Measurements from ENCODE around the gene ZNF547. TPM values are rescaled to one million over a fixed set of nuclear protein-coding genes. Genes with fewer than 3 reads are reported as not detected.

The ZNF547 gene
- total RNA-seq = 1 to 10 TPM; 7.3 to 7.4 TPM
- polyA plus RNA-seq = 1 to 10 TPM in 1 of 3 donors, under 1 TPM in 2; 0.28 to 1.2 (median 0.34) TPM
- 0 to 2.7 (median 1.8) reads per million in 6 experiments for total RNA-seq

DNA sequence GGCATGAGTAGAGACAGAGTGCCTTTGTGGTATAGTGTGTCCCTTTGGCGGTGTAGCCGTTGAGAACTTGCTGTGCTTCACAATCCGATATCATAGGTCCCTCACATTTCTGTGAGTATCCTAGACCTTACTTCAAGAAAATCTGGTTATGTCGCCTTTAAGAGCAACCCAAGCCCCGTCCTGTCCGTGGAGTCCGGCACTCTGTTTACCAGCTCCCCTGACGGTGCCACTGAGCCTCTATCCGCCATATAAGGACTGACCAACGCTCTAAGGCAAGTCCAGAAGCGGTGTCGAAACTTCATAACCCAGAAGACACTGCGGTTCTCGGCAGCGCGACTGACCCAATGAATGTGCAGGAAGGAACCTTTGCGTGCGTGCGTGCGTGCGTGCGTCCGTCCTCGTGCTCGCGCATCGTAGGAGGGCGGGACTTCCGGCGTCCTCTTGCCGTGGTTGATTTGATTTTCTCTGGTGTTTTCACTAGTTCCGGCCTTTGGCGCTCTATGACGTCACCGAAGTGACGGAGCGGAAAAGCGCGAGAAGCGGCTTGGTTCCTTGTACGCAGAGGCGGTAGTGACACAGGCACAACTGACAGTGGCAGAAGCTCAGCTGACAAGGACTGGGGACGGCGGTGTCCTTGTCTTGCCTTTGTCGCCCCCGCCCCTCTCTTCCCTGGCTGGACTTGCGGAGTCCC is at the start of gene ZNF547, which contains the start of gene TRAPPC2B:
ZNF547 (plus strand) TSS at position 555 of the 691 bp plus-strand sequence. CDS start 5,005 bp downstream, outside the sequence.
TRAPPC2B (plus strand) TSS at position 555 of the 691 bp plus-strand sequence. CDS start 1,283 bp downstream, outside the sequence.
- Mint-ChIP-seq H3K36me3 (peaks cover 18 to 54% (median 38%) of the 10 kb centered on the region in 3 donors), H3K27ac (peak within 1 kb of the TSS; percentile 95 to 99 (median 98)), H3K4me1 (peaks cover 12 to 18% (median 17%) of the 10 kb centered on the region in 4 donors), H3K27me3 (no peaks in the 10 kb centered on the region), H3K9me3 (peaks cover 0 to 80% (median 33%) of the 10 kb centered on the region in 9 donors), H3K4me3 (peak within 1 kb of the TSS; percentile 84 to 96 (median 94))
- POLR2A ChIA-PET = interaction anchor here (0.5 to 2.0 kb wide), 5 partner anchors 12 to 999 kb away, joined by 3 to 10 read pairs (median 3); partner anchors contain the start of genes ZNF304 and ZNF497
- DNase-seq (peak; percentile 93 to 99 (median 98)), ATAC-seq (peak; percentile 90 to 93)

GRCh38 chr19:57314146-57314545 is 49.2 kb upstream of the ZNF547 start:
- ATAC-seq = no peak
- Mint-ChIP-seq H3K27me3 (peaks cover 21 to 42% (median 30%) of the 10 kb centered on the region in 5 donors), H3K9me3 (peaks cover 17 to 78% (median 47%) of the 10 kb centered on the region in 9 donors), H3K4me1 (peaks cover 0 to 3% (median 1%) of the 10 kb centered on the region in 4 donors), H3K36me3 (peaks cover 2 to 31% (median 26%) of the 10 kb centered on the region in 3 donors), H3K4me3 (no peak overlapping the region), H3K27ac (no peak overlapping the region)
- DNase-seq = no peak
- POLR2A ChIA-PET = no interaction called here

- peaks cover 21 to 42% (median 30%) of the 10 kb centered on the region in 5 donors for H3K27me3 Mint-ChIP-seq
- H3K4me3 Mint-ChIP-seq = no peak overlapping the region
- POLR2A ChIA-PET = no interaction called here
- H3K9me3 Mint-ChIP-seq = peaks cover 17 to 82% (median 54%) of the 10 kb centered on the region in 9 donors
- DNase-seq = no peak
- H3K27ac Mint-ChIP-seq = no peak overlapping the region
- ATAC-seq = no peak
- peaks cover 15 to 26% (median 26%) of the 10 kb centered on the region in 4 donors for H3K4me1 Mint-ChIP-seq
- H3K36me3 Mint-ChIP-seq = peaks cover 7 to 42% (median 39%) of the 10 kb centered on the region in 3 donors
Measured at GRCh38 chr19:57317503-57317902, 45.8 kb upstream of the ZNF547 start.

DNA sequence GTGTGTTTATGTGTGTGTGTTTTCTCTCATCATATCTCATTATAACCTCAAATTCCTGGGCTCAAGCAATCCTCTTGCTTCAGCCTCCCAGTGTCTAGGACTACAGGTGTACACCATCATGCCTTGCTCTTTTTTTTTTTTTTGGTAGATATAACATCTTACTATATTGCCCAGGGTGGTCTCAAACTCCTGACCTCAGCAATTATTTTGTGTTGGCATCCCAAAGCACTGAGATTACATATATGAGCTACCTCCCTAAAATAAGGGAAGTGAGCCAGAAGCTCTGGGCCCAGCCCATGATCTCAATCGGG is 43.5 kb upstream of the ZNF547 start:
- DNase-seq = no peak
- Mint-ChIP-seq H3K9me3 (peaks cover 17 to 83% (median 42%) of the 10 kb centered on the region in 9 donors), H3K4me1 (peaks cover 15 to 32% (median 28%) of the 10 kb centered on the region in 4 donors), H3K27ac (peak overlapping the region; percentile 94 to 98 (median 98)), H3K4me3 (peak overlapping the region; percentile 89 to 98 (median 95)), H3K27me3 (peaks cover 18 to 34% (median 24%) of the 10 kb centered on the region in 5 donors), H3K36me3 (peaks cover 29 to 56% (median 42%) of the 10 kb centered on the region in 3 donors)
- peak in 1 of 2 donors; percentile 3 for ATAC-seq
- POLR2A ChIA-PET = interaction anchor here (0.5 to 1.1 kb wide), 2 partner anchors 17 to 739 kb away, joined by 3 to 6 read pairs; partner anchors contain the start of gene ZNF135

- POLR2A ChIA-PET = interaction anchor here (0.5 to 1.1 kb wide), 3 partner anchors 18 to 738 kb away, joined by 3 to 6 read pairs (median 3); partner anchors contain the start of genes ZNF135 and ZNF304
- peak; percentile 80 to 96 (median 88) for DNase-seq
- peaks cover 17 to 83% (median 41%) of the 10 kb centered on the region in 9 donors for H3K9me3 Mint-ChIP-seq
- peak within 1 kb of the TSS; percentile 94 to 98 (median 98) for H3K27ac Mint-ChIP-seq
- ATAC-seq = peak; percentile 95 to 96
- H3K36me3 Mint-ChIP-seq = peaks cover 35 to 57% (median 42%) of the 10 kb centered on the region in 3 donors
- peaks cover 15 to 32% (median 28%) of the 10 kb centered on the region in 4 donors for H3K4me1 Mint-ChIP-seq
- peak within 1 kb of the TSS; percentile 89 to 98 (median 95) for H3K4me3 Mint-ChIP-seq
- peaks cover 18 to 28% (median 21%) of the 10 kb centered on the region in 5 donors for H3K27me3 Mint-ChIP-seq
Measured at GRCh38 chr19:57320180-57321084, 42.9 kb upstream of the ZNF547 start, which contains the start of gene ZNF543. Gene ZNF543, plus strand, starts transcription at chr19:57320472. Its CDS starts 382 bp downstream, at chr19:57320854.

DNA sequence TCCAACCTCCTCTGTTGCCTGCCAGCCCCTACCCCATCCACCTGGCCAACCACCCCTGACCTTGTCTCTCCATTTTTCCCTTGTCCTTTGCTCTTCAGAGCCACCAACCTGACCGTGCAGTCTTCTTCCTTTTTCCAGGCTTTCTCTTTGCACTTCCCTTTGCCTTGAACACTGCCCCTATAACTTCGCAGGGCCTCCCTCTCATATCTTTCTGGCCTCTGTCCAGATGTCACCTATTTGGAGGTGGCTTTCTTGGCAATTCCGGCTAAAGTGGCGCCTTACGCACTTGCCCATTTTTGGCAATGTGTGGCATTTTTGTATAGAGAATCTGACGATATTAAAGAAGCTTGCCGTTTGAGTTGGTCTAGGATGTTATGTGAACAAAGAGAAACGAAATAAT is 42.2 kb upstream of the ZNF547 start:
- H3K9me3 Mint-ChIP-seq = peaks cover 11 to 83% (median 38%) of the 10 kb centered on the region in 9 donors
- POLR2A ChIA-PET = interaction anchor here (0.7 kb wide), 1 partner anchor 30 kb away, joined by 3 read pairs; the partner anchor contains the start of gene ZNF304

DNA sequence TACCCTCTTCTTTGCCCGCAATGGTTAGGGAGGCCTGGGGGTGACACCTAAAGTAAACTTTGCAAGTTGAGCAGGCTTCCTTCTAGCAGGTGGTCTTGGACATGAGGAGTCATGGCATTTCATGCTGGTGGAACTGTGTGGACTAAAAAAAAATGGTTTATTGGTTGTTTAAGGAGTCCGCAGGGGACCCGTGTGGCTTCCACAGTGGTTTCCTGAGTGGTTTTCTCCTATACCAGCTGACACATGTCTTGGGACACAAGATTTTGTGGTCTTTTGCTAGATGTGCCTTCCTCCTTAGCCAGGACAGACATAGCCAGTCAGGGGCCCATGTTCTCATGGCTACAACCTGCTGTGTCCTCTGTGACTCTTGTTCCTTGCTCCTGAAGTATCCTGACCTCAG is 41.6 kb upstream of the ZNF547 start:
- POLR2A ChIA-PET = no interaction called here
- Mint-ChIP-seq H3K27me3 (peaks cover 10 to 15% (median 11%) of the 10 kb centered on the region in 5 donors), H3K9me3 (peaks cover 5 to 83% (median 40%) of the 10 kb centered on the region in 9 donors), H3K27ac (peak overlapping the region in 6 of 10 donors; percentile 38 to 98 (median 90)), H3K4me3 (peak overlapping the region in 9 of 10 donors; percentile 47 to 98 (median 95)), H3K36me3 (peaks cover 35 to 66% (median 48%) of the 10 kb centered on the region in 3 donors), H3K4me1 (peaks cover 15 to 32% (median 28%) of the 10 kb centered on the region in 4 donors)
- DNase-seq = no peak
- ATAC-seq = no peak

More for the DNA sequence above, 42.2 kb upstream of the ZNF547 start:
- ATAC-seq (no peak), DNase-seq (no peak)
- Mint-ChIP-seq H3K27ac (peak overlapping the region; percentile 86 to 98 (median 98)), H3K36me3 (peaks cover 42 to 60% (median 42%) of the 10 kb centered on the region in 3 donors), H3K27me3 (peaks cover 11 to 21% (median 16%) of the 10 kb centered on the region in 5 donors), H3K4me1 (peaks cover 15 to 32% (median 28%) of the 10 kb centered on the region in 4 donors), H3K4me3 (peak overlapping the region; percentile 89 to 98 (median 95))

- peaks cover 0 to 93% (median 52%) of the 10 kb centered on the region in 9 donors for H3K9me3 Mint-ChIP-seq
Measured at GRCh38 chr19:57324992-57325391, 38.4 kb upstream of the ZNF547 start.

GRCh38 chr19:57327993-57328392 is 35.4 kb upstream of the ZNF547 start:
- peaks cover 38 to 86% (median 71%) of the 10 kb centered on the region in 3 donors for H3K36me3 Mint-ChIP-seq
- peaks cover 0 to 3% (median 0%) of the 10 kb centered on the region in 4 donors for H3K4me1 Mint-ChIP-seq
- POLR2A ChIA-PET = no interaction called here
- H3K4me3 Mint-ChIP-seq = no peak overlapping the region
- H3K27me3 Mint-ChIP-seq = no peaks in the 10 kb centered on the region
- no peak overlapping the region for H3K27ac Mint-ChIP-seq
- DNase-seq (no peak), ATAC-seq (no peak)
- peaks cover 0 to 98% (median 40%) of the 10 kb centered on the region in 9 donors for H3K9me3 Mint-ChIP-seq

More at GRCh38 chr19:57324992-57325391, 38.4 kb upstream of the ZNF547 start:
- no peak for ATAC-seq
- Mint-ChIP-seq H3K4me3 (no peak overlapping the region), H3K4me1 (peaks cover 11 to 27% (median 22%) of the 10 kb centered on the region in 4 donors), H3K27me3 (no peaks in the 10 kb centered on the region), H3K36me3 (peaks cover 53 to 88% (median 77%) of the 10 kb centered on the region in 3 donors), H3K27ac (no peak overlapping the region)
- POLR2A ChIA-PET = no interaction called here
- DNase-seq = no peak

- no peak overlapping the region for H3K27ac Mint-ChIP-seq
- POLR2A ChIA-PET = no interaction called here
- DNase-seq (no peak), ATAC-seq (no peak)
- peaks cover 0 to 86% (median 25%) of the 10 kb centered on the region in 9 donors for H3K9me3 Mint-ChIP-seq
- no peaks in the 10 kb centered on the region for H3K4me1 Mint-ChIP-seq
- no peak overlapping the region for H3K4me3 Mint-ChIP-seq
- no peaks in the 10 kb centered on the region for H3K27me3 Mint-ChIP-seq
- H3K36me3 Mint-ChIP-seq = peaks cover 10 to 59% (median 32%) of the 10 kb centered on the region in 3 donors
Measured at GRCh38 chr19:57334191-57334590, 29.2 kb upstream of the ZNF547 start.

GRCh38 chr19:57338877-57339276 is 24.5 kb upstream of the ZNF547 start:
- POLR2A ChIA-PET = no interaction called here

More at GRCh38 chr19:57338877-57339276, 24.5 kb upstream of the ZNF547 start:
- Mint-ChIP-seq H3K4me1 (no peaks in the 10 kb centered on the region), H3K4me3 (no peak overlapping the region), H3K27me3 (no peaks in the 10 kb centered on the region), H3K27ac (no peak overlapping the region), H3K9me3 (peaks cover 2 to 70% (median 23%) of the 10 kb centered on the region in 9 donors), H3K36me3 (peaks cover 2 to 36% (median 34%) of the 10 kb centered on the region in 3 donors)
- ATAC-seq = no peak
- no peak for DNase-seq

Measured in naive thymus-derived CD8-positive, alpha-beta T cell (primary cell).